Fibroblast of mammary gland (primary cell): ENCODE results near the gene PHF21B.

ENCODE experiments used
- DNase-seq: peaks from one replicate; pipeline ENCODE4 v3.0.0-alpha.2; 2010; ENCODE audit warnings: low read depth
- H3K4me3 ChIP-seq: 2 replicates; pipeline ENCODE4 v1.5.1; 2011; ENCODE audit warnings: low read depth, mild to moderate bottlenecking, low read length, moderate library complexity; ENCODE audit not compliant: control insufficient read depth
- CTCF ChIP-seq: conservative IDR thresholded peaks from 2 replicates; pipeline ENCODE4 v1.5.1; 2011; ENCODE audit warnings: low read depth, low read length, inconsistent platforms; ENCODE audit not compliant: control insufficient read depth, insufficient read depth

PHF21B gene

DNA sequence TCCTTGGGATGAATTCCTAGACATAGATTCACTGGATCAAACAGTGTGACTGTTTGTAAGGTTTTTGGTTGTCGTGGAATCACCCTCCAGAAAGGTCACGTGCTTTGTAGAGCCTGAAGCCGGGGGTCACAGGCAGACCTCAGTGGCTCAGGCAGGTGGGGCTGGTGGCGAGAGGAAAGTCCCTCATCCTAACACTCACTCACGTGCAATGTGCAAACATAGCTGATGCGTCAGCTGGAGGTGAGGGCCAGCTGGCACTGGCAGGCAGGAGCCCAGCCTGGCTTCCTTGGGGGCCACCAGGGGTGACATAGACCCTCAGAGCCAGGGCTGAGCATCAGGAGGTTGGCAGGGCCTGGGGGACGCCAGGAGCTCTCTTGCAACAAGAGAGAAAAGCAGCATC lies 167.4 kb downstream of the PHF21B start:
- no peak overlapping the region for H3K4me3 ChIP-seq
- TF ChIP-seq CTCF, result no peak
- DNase-seq, result no peak

- TF ChIP-seq CTCF, result no peak
- no peak for DNase-seq
- no peak overlapping the region for H3K4me3 ChIP-seq
These were observed 169.0 kb downstream of the PHF21B start for GRCh38 chr22:44840611-44841322.

DNA sequence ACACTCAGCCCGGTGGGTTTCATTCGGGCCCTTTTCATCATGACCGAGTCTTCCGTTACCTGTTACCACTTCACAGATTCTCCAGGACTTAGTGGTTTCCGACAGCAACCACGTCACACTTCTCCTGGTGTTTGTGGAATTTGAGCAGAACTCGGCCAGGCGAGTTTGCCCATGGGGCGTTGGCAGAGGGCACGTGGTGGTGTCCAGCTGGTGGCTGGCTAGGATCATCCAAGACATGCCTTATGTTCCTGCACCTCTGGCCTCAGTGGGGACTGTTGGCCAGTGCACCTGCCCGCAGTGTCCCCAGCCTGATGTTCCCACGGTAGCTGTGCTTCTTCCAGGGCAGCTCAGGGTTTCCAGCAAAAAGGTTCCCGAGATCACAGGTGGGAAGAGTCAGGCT lies 170.1 kb downstream of the PHF21B start:
- TF ChIP-seq CTCF, result no peak
- no peak overlapping the region for H3K4me3 ChIP-seq
- DNase-seq, result no peak

DNA sequence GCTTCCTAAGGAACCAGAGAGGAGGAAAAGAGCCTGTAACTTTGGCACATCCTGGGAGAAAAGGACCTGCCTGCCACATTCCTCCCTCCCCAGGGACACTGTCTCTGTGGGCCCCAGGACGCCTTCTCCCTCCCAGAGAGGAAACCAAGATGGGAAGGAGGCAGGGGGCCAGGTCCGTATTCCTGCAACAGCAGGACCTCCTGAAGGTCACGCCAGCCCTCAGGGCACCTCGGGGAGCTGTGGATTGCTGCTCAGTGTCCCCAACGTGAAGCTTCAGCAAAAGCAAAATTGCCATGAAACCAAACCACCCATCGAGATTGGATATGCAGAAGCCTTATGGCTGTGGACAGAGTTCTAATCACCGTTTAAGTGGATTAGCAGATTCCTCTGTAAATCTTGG lies 170.7 kb downstream of the PHF21B start:
- DNase-seq, result no peak
- TF ChIP-seq CTCF, result no peak
- H3K4me3 ChIP-seq, result no peak overlapping the region

GRCh38 chr22:44838316-44839016 lies 171.3 kb downstream of the PHF21B start:
- TF ChIP-seq CTCF, result no peak
- H3K4me3 ChIP-seq, result no peak overlapping the region
- no peak for DNase-seq

DNA sequence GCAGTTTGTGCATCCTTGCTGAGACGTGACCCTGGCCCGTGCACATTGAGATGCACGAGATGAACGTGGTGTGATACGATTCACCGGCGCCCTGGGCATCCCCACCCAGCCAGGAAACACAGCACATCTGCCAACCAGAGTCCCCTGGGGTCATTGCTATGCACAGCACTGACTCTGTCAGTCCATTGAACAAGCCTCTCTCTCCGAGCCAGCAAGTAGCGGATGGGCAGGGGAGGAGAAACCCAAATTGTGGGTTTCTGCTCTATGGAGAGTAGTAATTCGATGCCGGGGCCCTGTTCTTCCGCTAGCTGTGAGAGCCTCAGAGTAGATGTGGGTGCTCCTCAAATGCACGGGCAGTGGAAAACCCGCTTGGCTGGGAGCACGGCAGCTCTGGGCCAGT lies 172.3 kb downstream of the PHF21B start:
- no peak for TF ChIP-seq CTCF
- no peak for DNase-seq
- no peak overlapping the region for H3K4me3 ChIP-seq
